OCI-LY3 (cell line): Measurements from ENCODE around the gene PPP2R1B.

ENCODE experiments used
- CTCF ChIP-seq: fragments of 200-600, 300-600 bp; sonication (generic); IDR thresholded peaks from 2 replicates; pipeline ENCODE4 v1.5.1; 2014; ENCODE audit warnings: antibody characterized with exemption, low read length, low read depth
- EZH2phosphoT487 ChIP-seq: fragments of 200-600 bp; shearing (Covaris generic); IDR thresholded peaks from 2 replicates; pipeline ENCODE4 v1.6.1; 2018; ENCODE audit warnings: antibody characterized with exemption, mixed run types, low read depth

- TF ChIP-seq CTCF = no peak
- no peak for TF ChIP-seq EZH2phosphoT487
Observed at GRCh38 chr11:111720801-111721494, 45.2 kb downstream of the PPP2R1B start.
